ENCODE data around the gene SPNS2.

The SPNS2 gene

GRCh38 chr17:4536742-4537411 lies 38.2 kb downstream of the SPNS2 start:
- no peak for DNase-seq (ENCODE audit: low read depth in 2 of 2)

DNA sequence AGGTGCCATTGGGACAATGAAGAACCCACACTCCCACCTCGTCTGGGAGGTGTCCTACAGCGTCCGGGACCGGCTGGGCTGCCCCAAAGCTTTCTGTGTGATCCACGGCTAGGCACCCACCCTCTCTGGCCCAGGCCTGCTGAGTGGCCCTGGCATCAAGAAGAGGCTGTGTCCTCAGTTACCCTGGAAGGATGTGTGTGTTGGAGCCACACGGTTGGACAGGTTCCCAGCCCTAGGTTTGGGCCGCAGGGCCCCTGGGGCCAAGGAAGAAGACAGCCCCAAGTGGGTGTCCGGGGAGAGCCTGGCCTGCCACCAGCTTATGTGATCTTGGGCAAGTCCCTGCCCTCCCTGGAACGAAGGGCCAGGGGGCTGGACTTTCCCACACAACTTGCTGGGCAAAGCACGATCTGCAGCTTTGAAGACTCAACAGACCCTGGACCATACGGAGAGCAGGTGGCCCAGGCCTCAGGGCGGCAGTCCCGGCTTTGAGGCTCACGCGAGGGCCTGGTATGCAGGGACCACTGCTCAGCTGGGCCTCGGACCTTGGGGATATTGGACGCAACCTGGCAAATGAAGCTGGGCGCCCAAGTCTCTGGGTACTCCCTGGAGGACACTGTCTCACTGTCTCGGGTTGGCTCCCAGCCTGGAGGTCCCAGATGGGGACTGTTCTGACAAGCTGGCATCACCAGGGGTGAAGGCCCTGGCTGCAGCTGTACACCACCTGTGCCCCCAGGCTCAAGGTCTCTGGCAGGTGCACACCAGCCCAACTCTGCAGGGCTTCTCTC lies 39.0 kb downstream of the SPNS2 start:
- DNase-seq (ENCODE audit: low read depth in 2 of 2), result no peak

DNA sequence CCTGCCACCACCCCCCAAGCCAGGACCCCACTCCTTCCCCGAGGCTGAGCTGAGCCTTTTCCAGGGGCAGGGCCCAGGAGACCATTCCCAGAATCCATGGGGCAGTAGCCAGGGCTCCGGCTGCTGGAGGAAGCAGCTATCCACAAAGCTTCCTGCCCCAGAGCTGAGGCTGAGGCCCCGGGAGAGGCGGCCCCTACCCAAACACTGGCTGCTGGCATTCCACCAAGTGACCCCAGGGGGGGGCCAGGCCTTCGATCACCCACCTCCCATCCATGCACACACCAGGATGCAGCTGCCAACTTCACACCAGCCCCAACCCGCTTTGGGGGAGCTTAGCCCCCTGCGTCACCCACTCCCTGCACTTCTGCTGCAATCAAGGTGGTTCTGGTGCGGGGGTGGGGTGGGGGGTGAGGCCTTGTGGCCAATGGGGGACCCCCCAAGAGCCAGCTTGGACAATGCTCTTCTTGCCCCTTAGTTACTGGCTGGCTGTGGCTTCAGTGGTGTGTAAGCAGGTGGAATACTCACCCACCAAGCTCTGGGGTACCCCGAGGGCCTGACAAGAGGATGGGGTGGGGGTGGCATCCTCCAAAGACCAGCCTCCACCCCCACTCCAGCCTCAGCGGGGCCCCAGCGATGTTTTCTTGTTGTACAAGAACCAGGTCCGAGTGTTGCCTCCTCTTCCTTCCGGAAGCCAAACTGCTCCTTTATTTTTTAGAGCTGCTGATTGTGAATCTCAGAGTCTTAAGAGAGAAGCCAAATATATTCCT lies 39.7 kb downstream of the SPNS2 start:
- no peak for DNase-seq (ENCODE audit: low read depth in 2 of 2)

DNA sequence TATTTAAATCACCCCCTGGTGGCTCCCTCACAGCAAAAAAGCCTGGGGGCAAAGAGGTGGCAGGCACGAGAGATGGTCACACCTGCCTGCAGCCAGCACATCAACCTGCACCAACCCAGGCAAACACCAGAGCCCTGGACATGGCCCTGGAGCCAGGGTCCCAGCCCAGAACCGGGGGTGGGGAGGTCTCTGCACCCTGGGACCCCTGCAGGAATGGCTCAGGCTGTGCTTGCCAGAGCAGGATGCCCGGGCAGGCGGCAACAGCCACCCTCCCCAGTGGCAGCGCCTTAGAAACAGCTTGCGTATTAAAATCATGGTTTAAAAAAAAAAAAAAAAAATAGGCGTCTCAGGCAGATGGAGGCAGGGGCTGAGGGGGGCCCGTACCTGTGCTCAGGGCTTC lies 40.3 kb downstream of the SPNS2 start:
- no peak for DNase-seq (ENCODE audit: low read depth in 2 of 2)

GRCh38 chr17:4539576-4540223 lies 41.0 kb downstream of the SPNS2 start:
- no peak for DNase-seq (ENCODE audit: low read depth in 2 of 2)

DNA sequence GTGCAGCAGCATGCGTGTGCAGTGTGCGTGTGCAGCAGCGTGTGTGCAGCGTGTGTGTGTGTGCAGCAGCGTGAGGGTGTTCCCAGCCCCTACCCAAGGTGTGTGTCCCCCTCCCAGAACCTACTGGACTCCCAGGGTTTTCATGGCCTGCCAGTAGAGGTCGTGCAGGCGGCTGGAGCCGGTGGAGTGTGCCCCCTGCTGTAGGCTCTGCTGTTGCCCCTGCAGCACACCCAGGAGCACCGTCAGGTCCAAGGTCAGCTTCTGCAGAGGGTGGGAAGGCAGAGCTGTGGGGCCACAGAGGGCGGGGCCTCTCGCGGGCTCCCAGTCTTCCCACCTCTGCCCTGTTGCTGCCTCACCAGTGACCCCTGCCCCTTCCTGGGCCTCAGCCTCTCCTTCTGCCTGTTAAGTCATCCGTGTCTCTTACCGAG lies 41.6 kb downstream of the SPNS2 start:
- no peak for DNase-seq (ENCODE audit: low read depth in 2 of 2)

- no peak for DNase-seq (ENCODE audit: low read depth in 2 of 2)
Measured at GRCh38 chr17:4540687-4541327, 42.1 kb downstream of the SPNS2 start.

- DNase-seq (ENCODE audit: low read depth in 2 of 2), result no peak
Measured at GRCh38 chr17:4541328-4542002, 42.8 kb downstream of the SPNS2 start.

GRCh38 chr17:4542003-4542725 lies 43.5 kb downstream of the SPNS2 start:
- no peak for DNase-seq (ENCODE audit: low read depth in 2 of 2)

GRCh38 chr17:4542726-4543191 lies 44.1 kb downstream of the SPNS2 start:
- DNase-seq (ENCODE audit: low read depth in 2 of 2), result no peak

DNA sequence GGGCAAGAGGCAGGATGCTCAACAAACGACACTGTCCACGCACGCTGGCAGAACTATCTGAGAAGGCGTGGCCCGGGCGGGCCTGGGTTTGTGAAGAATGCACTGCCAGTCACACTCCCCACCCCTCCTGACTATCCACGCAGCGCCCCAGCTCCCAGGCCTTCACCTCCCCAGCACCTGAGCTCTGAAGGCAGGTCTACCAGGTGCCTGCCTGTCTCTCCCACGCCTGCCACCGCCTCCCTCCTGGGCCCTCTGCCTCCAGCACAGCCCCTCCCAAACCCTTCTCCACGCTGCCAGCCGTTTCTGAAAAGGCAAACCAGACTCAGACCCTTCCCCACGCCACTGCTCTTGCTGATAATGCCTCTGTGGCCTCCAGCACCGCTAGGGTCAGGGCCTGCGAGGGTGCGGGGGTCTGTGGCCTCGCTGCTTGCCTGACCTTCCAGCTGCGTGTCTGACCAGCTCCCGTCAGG lies 44.9 kb downstream of the SPNS2 start:
- no peak for DNase-seq (ENCODE audit: low read depth in 2 of 2)

DNA sequence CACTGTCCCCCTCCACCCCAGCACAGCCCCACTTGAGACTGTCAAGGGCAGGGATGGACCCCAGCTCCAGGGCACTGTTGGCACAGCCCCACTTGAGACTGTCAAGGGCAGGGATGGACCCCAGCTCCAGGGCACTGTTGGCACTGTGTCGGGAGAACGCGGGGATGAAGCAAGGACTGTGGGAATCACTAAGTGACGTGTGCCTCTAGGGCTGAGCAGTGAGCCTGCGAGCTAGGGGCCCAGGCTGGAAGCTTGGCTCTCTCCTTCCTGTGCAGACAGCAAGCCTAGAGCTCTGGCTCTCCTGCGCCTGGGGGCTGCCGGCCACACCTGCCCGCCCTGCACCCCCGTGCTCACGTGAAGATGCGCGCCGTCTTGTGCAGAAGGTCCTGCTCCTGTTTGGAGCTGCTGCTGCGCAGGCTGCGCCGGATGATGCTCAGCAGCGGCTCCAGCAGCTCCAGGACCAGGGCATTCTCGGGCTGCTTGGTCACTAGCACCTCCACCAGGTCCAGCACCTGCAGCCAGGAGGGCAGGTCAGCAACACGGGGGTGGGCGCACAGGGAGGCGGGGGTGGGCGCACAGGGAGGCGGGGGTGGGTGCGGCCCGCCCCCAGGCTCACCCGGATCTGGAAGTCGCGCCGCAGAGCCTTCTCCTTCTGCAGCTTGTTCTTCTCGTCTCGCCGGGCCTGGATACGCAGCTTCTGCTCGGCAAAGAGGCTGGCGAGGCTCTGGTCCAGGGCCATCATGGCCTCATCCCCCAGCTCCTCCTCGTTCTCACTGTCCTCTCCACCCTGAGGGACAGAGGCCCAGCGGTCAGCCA lies 45.7 kb downstream of the SPNS2 start:
- no peak for DNase-seq (ENCODE audit: low read depth in 2 of 2)

GRCh38 chr17:4544951-4545216 lies 46.2 kb downstream of the SPNS2 start:
- no peak for DNase-seq (ENCODE audit: low read depth in 2 of 2)

DNA sequence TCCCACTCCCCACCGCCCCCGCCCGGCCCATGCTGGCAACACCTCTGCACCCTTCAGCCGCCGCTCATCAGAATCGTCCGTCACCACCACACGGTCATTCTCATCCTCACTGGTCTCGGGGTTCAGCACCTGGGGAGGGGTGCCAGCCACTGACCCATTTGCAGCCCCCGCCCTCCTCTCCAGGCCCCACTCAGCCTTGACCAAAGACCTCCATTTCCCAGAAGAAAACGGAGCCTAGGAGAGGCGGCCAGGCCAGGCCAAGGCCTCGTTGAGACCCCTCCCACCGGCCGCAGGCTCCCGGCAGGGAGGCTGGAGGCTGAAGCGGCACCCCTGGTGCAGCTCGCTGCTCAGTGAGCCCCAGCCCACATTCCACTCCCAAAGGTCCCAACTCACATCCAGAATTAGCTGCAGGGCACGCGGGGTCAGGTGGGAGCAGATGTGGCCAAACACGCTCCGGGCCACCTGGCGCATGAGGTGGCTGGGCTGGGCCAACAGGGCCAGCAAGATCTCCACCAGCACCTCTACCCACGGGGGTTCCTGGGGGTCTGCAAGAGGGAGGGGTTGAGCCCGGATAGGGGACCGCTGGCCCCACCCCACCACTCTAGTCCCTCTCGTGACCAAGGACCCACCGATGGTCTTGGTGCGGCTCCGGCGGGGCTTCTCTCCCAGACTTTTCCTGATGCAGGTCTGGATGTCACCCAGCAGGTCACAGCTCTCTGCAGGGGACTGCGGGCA lies 46.7 kb downstream of the SPNS2 start:
- no peak for DNase-seq (ENCODE audit: low read depth in 2 of 2)

- no peak for DNase-seq (ENCODE audit: low read depth in 2 of 2)
Measured at GRCh38 chr17:4547118-4547906, 48.6 kb downstream of the SPNS2 start.

- DNase-seq (ENCODE audit: low read depth in 2 of 2), result no peak
Measured at GRCh38 chr17:4548061-4548461, 49.4 kb downstream of the SPNS2 start.

DNA sequence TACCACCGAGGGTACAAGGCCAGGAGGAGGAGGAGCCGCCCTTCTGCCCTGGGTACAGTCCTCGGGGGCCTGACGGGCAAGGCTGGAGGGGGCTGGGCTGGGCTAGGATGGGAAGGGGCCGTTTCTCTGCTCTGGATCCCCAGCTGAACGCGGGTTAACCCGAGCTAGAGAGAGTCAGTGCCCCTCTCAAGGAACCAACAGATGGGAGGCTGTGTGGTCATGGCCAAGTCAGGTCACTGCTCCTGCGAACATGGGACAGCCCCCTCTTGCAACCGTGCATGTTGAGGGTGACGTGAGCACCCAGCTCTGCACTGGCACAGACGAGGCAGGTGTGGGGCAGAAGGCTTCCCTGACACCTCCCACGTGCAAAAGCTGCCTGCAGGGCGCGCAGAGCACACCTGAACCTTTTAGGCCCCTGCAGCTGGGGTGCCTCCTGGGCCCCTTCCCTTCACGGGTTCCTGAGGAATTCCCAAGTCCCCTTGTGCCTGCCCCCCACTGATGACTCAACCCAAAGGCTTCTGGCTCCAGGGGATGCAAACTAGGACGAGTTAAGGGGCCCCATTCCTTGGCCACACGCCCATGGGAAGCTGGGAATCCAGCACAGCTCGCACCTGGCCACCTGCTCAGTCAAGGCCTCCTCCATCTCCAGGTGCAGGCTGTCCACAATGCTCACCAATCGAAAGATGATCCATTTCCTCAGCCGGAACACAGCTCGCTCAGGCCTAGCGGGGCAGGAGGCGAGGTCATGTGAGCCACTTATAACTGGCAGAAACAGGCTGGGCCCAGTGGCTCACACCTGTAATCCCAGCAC lies 50.2 kb downstream of the SPNS2 start:
- DNase-seq (ENCODE audit: low read depth in 2 of 2), result no peak
